ENCODE results near the gene B3GNT5.

The B3GNT5 gene

GRCh38 chr3:183266454-183266853, 13.4 kb downstream of the B3GNT5 start:
- FAIRE-seq: no peak

DNA sequence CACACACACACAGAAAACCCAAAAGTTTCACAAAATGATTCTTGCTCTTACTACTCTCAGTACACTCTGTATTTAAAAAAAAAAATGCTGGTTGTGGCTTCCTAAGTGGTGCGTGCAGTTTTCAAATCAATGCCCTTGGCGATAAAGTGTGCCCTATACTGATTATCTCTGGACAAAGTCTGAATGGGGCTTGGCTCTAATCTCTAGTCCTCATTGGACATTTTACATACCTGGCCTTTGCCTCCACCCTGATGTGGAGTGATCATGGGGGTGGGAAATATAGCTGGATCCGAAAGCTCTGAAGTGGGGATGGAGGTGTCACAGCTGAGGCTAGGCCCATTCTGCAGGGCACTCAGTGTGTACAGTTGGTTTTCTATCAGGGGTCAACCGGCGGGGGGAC, 14.1 kb downstream of the B3GNT5 start:
- FAIRE-seq: no peak

DNA sequence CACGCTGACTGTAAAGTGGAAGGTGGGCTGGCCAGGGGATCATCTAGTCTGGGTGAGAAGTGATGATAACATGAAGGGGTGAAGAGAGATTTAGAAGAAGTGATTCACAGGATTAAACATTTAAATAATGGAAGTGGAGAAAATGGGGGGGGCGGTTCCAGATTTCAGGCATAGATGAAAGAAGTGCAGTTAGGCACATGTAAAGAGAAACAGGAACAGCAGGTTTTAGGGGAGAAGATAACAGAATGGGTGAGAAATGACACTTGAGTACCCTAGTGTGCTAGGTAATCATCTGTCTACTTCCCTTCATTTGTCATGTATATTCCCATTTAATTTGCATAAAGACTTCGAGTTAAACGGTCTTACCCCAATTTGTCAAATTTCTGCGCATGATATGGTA, 15.3 kb downstream of the B3GNT5 start:
- FAIRE-seq: no peak

- FAIRE-seq: no peak
Measured at GRCh38 chr3:183269345-183269744, 16.3 kb downstream of the B3GNT5 start.

DNA sequence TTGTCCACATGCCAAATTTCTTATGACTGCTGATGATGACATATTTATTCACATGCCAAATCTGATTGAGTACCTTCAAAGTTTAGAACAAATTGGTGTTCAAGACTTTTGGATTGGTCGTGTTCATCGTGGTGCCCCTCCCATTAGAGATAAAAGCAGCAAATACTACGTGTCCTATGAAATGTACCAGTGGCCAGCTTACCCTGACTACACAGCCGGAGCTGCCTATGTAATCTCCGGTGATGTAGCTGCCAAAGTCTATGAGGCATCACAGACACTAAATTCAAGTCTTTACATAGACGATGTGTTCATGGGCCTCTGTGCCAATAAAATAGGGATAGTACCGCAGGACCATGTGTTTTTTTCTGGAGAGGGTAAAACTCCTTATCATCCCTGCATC, 17.3 kb downstream of the B3GNT5 start:
- FAIRE-seq: no peak

DNA sequence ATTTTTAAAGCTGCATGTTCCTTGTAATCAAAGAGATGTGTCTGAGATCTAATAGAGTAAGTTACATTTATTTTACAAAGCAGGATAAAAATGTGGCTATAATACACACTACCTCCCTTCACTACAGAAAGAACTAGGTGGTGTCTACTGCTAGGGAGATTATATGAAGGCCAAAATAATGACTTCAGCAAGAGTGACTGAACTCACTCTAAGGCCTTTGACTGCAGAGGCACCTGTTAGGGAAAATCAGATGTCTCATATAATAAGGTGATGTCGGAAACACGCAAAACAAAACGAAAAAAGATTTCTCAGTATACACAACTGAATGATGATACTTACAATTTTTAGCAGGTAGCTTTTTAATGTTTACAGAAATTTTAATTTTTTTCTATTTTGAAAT, 19.1 kb downstream of the B3GNT5 start:
- FAIRE-seq: no peak

DNA sequence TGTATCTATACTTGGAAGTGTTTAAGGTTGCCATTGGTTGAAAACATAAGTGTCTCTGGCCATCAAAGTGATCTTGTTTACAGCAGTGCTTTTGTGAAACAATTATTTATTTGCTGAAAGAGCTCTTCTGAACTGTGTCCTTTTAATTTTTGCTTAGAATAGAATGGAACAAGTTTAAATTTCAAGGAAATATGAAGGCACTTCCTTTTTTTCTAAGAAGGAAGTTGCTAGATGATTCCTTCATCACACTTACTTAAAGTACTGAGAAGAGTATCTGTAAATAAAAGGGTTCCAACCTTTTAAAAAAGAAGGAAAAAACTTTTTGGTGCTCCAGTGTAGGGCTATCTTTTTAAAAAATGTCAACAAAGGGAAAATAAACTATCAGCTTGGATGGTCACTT, 19.7 kb downstream of the B3GNT5 start:
- no peak for FAIRE-seq

GRCh38 chr3:183274609-183275008, 21.6 kb downstream of the B3GNT5 start:
- FAIRE-seq: no peak

DNA sequence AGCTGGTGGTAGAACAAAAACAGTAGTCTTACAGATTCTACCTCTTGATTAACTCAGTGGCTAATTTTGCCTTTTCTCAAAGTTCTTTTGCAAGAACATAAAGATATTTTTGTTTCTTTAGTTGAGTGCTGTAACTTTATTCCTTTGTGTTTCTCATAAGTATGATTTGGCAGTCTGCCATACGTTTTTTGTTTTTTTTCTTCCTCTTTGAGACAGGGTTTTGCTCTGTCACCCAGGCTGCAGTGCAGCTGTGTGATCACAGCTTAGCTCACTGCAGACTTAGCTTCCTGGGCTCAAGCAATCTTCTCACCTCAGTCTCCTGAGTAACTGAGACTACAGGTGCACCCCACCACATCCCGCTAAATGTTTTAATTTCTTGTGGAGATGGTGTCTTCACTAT, 22.4 kb downstream of the B3GNT5 start:
- FAIRE-seq: no peak

- FAIRE-seq: no peak
Measured at GRCh38 chr3:183275937-183276336, 22.9 kb downstream of the B3GNT5 start.

- no peak for FAIRE-seq
Measured at GRCh38 chr3:183277260-183277659, 24.2 kb downstream of the B3GNT5 start.

GRCh38 chr3:183278479-183279088, 25.5 kb downstream of the B3GNT5 start:
- no peak for FAIRE-seq

DNA sequence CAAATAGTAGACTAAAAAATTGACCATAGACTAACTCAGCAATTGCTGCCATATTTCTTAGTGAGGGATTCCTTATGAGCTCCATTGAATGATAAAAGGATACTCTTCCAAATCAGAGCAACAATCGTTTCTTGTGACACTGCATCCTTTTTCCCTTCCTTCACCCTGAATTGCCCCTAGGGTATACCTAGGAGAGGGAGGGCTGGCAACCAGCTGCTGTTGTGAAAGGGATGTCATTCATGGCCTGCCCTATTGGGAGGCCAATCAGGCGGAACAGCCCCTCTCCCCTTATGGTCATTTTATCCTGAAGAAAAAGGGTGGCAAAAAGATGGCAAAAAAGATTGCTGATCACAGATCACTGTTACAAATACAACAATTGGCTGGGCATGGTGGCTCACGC, 26.3 kb downstream of the B3GNT5 start:
- no peak for FAIRE-seq

GRCh38 chr3:183281126-183281797, 28.2 kb downstream of the B3GNT5 start:
- no peak for FAIRE-seq

- no peak for FAIRE-seq
Measured at GRCh38 chr3:183283886-183284285, 30.8 kb downstream of the B3GNT5 start.

GRCh38 chr3:183284570-183284969, 31.5 kb downstream of the B3GNT5 start:
- no peak for FAIRE-seq

- no peak for FAIRE-seq
Measured at GRCh38 chr3:183285318-183285717, 32.3 kb downstream of the B3GNT5 start.

GRCh38 chr3:183285828-183286457, 32.9 kb downstream of the B3GNT5 start:
- FAIRE-seq: no peak

- FAIRE-seq: no peak
Measured at GRCh38 chr3:183287301-183287971, 34.4 kb downstream of the B3GNT5 start.

DNA sequence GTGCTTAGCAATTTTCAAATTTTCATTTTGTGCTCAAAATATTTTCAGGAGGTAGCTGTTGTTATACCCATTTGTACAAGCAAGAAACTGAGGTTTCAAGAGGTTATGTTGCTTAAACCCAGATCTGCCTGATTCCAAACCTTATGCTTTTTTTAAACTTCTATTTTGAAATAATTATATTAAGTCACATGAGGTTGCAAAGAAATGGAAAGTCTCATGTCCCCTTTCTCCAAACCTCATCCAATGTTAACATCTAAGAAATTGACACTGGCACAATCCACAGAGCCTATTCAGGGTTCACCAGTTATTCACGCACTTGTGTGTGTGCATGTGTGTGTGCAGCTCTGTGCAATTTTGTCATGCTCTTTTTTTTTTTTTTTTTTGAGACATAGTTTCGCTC, 35.1 kb downstream of the B3GNT5 start:
- FAIRE-seq: no peak

GRCh38 chr3:183290216-183290615, 37.2 kb downstream of the B3GNT5 start:
- FAIRE-seq: no peak

DNA sequence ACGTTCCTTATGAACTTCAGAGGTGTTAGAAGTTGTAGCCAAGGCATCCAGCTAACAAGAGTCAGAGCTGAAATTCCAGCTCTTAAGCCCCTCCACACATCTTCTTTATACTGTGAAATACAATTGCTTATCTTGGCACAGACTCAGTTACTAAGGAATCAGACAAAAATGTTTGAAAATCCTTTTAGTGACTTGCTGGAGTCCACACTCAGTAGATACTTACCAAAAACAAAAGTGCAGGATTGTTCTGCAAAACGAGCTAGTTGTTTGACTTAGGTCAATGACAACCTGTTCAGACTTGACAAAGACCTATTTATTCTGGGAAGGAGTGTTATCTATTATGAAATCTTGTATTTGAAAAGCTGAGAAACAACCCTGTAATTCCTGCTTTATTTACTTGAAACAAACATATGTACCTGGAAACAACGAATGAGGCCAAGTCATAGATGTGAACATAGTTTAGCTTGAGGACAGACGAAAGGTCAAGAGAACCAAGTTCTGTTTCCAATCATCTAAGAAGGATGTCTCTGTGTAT, 38.5 kb downstream of the B3GNT5 start:
- FAIRE-seq: no peak

GRCh38 chr3:183293966-183294365, 40.9 kb downstream of the B3GNT5 start:
- no peak for FAIRE-seq

- no peak for FAIRE-seq
Measured at GRCh38 chr3:183295211-183295610, 42.2 kb downstream of the B3GNT5 start.

Data from G401.6 (cell line).